Measurements from ENCODE around the gene GBF1.

Gene GBF1

GRCh38 chr10:102230861-102231356 lies 14.4 kb upstream of the GBF1 start:
- no peaks in the 10 kb centered on the region for H3K9me3 ChIP-seq
- no peaks in the 10 kb centered on the region for H3K4me1 ChIP-seq
- H3K4me3 ChIP-seq (ENCODE audit: low read depth, low read length): peak overlapping the region; percentile 45
- peaks cover 32% of the 10 kb centered on the region for H3K27me3 ChIP-seq
- peak; percentile 38 for DNase-seq
- no peaks in the 10 kb centered on the region for H3K36me3 ChIP-seq
- TF ChIP-seq CTCF (IDR thresholded peaks at IDR 0.05; ENCODE audit: low read depth, low read length): peak; percentile 8; the same call in 1 of the 2 replicates

- peak; percentile 63 for DNase-seq
- no peak overlapping the region; the same call in 1 of the 2 replicates for H3K4me3 ChIP-seq (ENCODE audit: low read depth, low read length)
- peaks cover 30% of the 10 kb centered on the region for H3K27me3 ChIP-seq
- no peaks in the 10 kb centered on the region for H3K36me3 ChIP-seq
- H3K9me3 ChIP-seq: no peaks in the 10 kb centered on the region
- H3K4me1 ChIP-seq: no peaks in the 10 kb centered on the region
- TF ChIP-seq CTCF (IDR thresholded peaks at IDR 0.05; ENCODE audit: low read depth, low read length): peak; percentile 60
Measured at GRCh38 chr10:102231357-102232318, 13.7 kb upstream of the GBF1 start.

GRCh38 chr10:102233997-102234396 lies 11.3 kb upstream of the GBF1 start:
- Histone ChIP-seq H3K36me3 (no peaks in the 10 kb centered on the region), H3K9me3 (no peaks in the 10 kb centered on the region), H3K27me3 (peaks cover 22% of the 10 kb centered on the region), H3K4me3 (ENCODE audit: low read depth, low read length) (no peak overlapping the region), H3K4me1 (no peaks in the 10 kb centered on the region)
- no peak for TF ChIP-seq CTCF (IDR thresholded peaks at IDR 0.05; ENCODE audit: low read depth, low read length)
- no peak for DNase-seq

DNA sequence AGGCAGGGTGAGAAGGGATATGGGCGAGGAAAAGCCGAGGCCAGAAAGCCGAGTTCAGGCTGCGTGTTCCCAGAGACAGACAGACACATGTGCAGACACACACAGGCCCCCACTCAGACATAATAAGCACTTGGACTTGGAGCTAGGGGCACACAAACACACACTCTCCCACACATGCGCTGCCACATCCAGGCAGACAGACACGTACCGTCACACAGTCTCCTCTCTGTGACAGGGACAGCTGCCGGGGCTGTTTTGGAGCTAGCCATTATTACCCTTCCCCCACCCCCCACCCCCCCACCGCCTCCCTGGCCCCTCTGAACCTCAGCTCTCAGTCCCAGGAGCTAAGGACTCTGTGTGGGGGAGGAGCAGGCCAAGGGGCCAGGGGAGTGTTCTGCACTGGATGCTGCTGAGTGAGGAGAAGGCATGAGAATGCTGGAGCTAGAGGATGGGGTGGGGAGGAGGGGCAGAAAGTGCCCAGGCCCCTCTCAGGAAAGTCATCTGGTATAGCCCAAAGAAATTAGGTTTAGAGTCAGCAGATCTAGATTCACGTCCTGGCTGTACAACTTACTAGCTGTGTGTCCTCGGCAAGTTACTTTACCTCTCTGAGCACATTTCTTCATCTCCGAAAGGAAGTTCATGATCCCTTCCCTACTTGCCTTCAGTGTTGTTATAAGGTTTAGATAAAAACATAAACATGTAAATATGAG lies 10.3 kb upstream of the GBF1 start:
- DNase-seq: no peak
- H3K9me3 ChIP-seq: no peaks in the 10 kb centered on the region
- H3K27me3 ChIP-seq: peaks cover 19% of the 10 kb centered on the region
- no peak for TF ChIP-seq CTCF (IDR thresholded peaks at IDR 0.05; ENCODE audit: low read depth, low read length)
- H3K4me3 ChIP-seq (ENCODE audit: low read depth, low read length): no peak overlapping the region
- no peaks in the 10 kb centered on the region for H3K36me3 ChIP-seq
- H3K4me1 ChIP-seq: no peaks in the 10 kb centered on the region

GRCh38 chr10:102235598-102235920 lies 9.8 kb upstream of the GBF1 start:
- Histone ChIP-seq H3K9me3 (no peaks in the 10 kb centered on the region), H3K36me3 (no peaks in the 10 kb centered on the region), H3K4me1 (no peaks in the 10 kb centered on the region), H3K27me3 (peaks cover 14% of the 10 kb centered on the region), H3K4me3 (ENCODE audit: low read depth, low read length) (no peak overlapping the region)
- TF ChIP-seq CTCF (IDR thresholded peaks at IDR 0.05; ENCODE audit: low read depth, low read length): no peak
- no peak for DNase-seq
